Measurements from ENCODE around the gene CDC14A. TPM values are rescaled to one million over a fixed set of nuclear protein-coding genes. Genes with fewer than 3 reads are reported as not detected.

Gene CDC14A
- polyA plus RNA-seq, 1 of the 3 experiments (the other 2 are of a cell fraction), result 2.2 TPM

DNA sequence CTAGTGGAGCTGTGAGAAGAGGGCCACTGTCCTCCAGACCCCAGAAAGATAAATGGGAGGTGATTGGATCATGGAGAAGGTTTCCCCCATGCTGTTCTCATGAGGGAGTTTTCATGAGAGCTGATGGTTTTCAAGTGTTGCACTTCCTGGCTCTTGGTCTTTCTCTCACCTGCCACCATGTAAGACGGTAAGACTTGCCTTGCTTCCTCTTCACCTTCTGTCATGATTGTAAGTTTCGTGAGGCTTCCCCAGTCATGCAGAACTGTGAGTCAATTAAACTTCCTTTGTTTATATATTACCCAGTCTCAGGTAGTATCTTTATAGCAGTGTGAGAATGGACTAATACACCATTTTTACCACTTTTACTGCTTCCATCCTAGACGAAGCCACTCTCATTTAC lies 213.2 kb downstream of the CDC14A start:
- H3K4me1 ChIP-seq (ENCODE audit: control insufficient read depth in 1 of 2, insufficient read depth in 2 of 2, low read depth in 1 of 2, low read length in 1 of 2), result no peaks in the 10 kb centered on the region
- TF ChIP-seq, protein P1, sequence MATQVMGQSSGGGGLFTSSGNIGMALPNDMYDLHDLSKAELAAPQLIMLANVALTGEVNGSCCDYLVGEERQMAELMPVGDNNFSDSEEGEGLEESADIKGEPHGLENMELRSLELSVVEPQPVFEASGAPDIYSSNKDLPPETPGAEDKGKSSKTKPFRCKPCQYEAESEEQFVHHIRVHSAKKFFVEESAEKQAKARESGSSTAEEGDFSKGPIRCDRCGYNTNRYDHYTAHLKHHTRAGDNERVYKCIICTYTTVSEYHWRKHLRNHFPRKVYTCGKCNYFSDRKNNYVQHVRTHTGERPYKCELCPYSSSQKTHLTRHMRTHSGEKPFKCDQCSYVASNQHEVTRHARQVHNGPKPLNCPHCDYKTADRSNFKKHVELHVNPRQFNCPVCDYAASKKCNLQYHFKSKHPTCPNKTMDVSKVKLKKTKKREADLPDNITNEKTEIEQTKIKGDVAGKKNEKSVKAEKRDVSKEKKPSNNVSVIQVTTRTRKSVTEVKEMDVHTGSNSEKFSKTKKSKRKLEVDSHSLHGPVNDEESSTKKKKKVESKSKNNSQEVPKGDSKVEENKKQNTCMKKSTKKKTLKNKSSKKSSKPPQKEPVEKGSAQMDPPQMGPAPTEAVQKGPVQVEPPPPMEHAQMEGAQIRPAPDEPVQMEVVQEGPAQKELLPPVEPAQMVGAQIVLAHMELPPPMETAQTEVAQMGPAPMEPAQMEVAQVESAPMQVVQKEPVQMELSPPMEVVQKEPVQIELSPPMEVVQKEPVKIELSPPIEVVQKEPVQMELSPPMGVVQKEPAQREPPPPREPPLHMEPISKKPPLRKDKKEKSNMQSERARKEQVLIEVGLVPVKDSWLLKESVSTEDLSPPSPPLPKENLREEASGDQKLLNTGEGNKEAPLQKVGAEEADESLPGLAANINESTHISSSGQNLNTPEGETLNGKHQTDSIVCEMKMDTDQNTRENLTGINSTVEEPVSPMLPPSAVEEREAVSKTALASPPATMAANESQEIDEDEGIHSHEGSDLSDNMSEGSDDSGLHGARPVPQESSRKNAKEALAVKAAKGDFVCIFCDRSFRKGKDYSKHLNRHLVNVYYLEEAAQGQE (IDR thresholded peaks at IDR 0.05; ENCODE audit: low read depth, low read length), result no peak
- TF ChIP-seq SIN3A (IDR thresholded peaks at IDR 0.05; ENCODE audit: borderline replicate concordance, low read depth, low read length), result no peak
- TF ChIP-seq EZH2phosphoT487 (IDR thresholded peaks at IDR 0.05; ENCODE audit: borderline replicate concordance, low read depth), result no peak
- TF ChIP-seq EP300 (IDR thresholded peaks at IDR 0.05; ENCODE audit: borderline replicate concordance in 1 of 2, low read depth in 1 of 2, low read length in 1 of 2), result no peak
- TF ChIP-seq, protein P2, sequence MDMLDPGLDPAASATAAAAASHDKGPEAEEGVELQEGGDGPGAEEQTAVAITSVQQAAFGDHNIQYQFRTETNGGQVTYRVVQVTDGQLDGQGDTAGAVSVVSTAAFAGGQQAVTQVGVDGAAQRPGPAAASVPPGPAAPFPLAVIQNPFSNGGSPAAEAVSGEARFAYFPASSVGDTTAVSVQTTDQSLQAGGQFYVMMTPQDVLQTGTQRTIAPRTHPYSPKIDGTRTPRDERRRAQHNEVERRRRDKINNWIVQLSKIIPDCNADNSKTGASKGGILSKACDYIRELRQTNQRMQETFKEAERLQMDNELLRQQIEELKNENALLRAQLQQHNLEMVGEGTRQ (IDR thresholded peaks at IDR 0.05; ENCODE audit: borderline replicate concordance, low read depth, low read length), result no peak
- TF ChIP-seq NRF1 (IDR thresholded peaks at IDR 0.05; ENCODE audit: low read depth, low read length), result no peak
- no peak for TF ChIP-seq TAF1 (IDR thresholded peaks at IDR 0.05; ENCODE audit: borderline replicate concordance, low read depth, low read length)
- TF ChIP-seq RCOR1 (IDR thresholded peaks at IDR 0.05; ENCODE audit: low read length), result no peak
- no peak for TF ChIP-seq YY1 (IDR thresholded peaks at IDR 0.05; ENCODE audit: low read depth)
- TF ChIP-seq, protein P3, sequence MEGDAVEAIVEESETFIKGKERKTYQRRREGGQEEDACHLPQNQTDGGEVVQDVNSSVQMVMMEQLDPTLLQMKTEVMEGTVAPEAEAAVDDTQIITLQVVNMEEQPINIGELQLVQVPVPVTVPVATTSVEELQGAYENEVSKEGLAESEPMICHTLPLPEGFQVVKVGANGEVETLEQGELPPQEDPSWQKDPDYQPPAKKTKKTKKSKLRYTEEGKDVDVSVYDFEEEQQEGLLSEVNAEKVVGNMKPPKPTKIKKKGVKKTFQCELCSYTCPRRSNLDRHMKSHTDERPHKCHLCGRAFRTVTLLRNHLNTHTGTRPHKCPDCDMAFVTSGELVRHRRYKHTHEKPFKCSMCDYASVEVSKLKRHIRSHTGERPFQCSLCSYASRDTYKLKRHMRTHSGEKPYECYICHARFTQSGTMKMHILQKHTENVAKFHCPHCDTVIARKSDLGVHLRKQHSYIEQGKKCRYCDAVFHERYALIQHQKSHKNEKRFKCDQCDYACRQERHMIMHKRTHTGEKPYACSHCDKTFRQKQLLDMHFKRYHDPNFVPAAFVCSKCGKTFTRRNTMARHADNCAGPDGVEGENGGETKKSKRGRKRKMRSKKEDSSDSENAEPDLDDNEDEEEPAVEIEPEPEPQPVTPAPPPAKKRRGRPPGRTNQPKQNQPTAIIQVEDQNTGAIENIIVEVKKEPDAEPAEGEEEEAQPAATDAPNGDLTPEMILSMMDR (IDR thresholded peaks at IDR 0.05), result no peak
- no peak for TF ChIP-seq MEF2A (IDR thresholded peaks at IDR 0.05; ENCODE audit: borderline replicate concordance, low read depth)
- TF ChIP-seq JUND (IDR thresholded peaks at IDR 0.05), result no peak
- TF ChIP-seq, protein P4, sequence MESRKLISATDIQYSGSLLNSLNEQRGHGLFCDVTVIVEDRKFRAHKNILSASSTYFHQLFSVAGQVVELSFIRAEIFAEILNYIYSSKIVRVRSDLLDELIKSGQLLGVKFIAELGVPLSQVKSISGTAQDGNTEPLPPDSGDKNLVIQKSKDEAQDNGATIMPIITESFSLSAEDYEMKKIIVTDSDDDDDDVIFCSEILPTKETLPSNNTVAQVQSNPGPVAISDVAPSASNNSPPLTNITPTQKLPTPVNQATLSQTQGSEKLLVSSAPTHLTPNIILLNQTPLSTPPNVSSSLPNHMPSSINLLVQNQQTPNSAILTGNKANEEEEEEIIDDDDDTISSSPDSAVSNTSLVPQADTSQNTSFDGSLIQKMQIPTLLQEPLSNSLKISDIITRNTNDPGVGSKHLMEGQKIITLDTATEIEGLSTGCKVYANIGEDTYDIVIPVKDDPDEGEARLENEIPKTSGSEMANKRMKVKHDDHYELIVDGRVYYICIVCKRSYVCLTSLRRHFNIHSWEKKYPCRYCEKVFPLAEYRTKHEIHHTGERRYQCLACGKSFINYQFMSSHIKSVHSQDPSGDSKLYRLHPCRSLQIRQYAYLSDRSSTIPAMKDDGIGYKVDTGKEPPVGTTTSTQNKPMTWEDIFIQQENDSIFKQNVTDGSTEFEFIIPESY (IDR thresholded peaks at IDR 0.05; ENCODE audit: borderline replicate concordance, low read depth), result no peak
- no peak for TF ChIP-seq TCF12 (IDR thresholded peaks at IDR 0.05)
- TF ChIP-seq, protein P5, sequence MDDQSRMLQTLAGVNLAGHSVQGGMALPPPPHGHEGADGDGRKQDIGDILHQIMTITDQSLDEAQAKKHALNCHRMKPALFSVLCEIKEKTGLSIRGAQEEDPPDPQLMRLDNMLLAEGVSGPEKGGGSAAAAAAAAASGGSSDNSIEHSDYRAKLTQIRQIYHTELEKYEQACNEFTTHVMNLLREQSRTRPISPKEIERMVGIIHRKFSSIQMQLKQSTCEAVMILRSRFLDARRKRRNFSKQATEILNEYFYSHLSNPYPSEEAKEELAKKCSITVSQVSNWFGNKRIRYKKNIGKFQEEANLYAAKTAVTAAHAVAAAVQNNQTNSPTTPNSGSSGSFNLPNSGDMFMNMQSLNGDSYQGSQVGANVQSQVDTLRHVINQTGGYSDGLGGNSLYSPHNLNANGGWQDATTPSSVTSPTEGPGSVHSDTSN (IDR thresholded peaks at IDR 0.05), result no peak
- TF ChIP-seq FOXM1 (IDR thresholded peaks at IDR 0.05; ENCODE audit: low read depth), result no peak
- TF ChIP-seq MXI1 (IDR thresholded peaks at IDR 0.05; ENCODE audit: low read depth, low read length), result no peak
- no peak for TF ChIP-seq RXRA (IDR thresholded peaks at IDR 0.05; ENCODE audit: borderline replicate concordance, low read depth)
- no peaks in the 10 kb centered on the region for H3F3A ChIP-seq (replicated peaks; ENCODE audit: insufficient read depth)
- H4K20me1 ChIP-seq (ENCODE audit: insufficient read depth), result no peaks in the 10 kb centered on the region
- H3K36me3 ChIP-seq (replicated peaks in 1 of 2; ENCODE audit: control insufficient read depth in 1 of 2, insufficient read depth in 2 of 2, low read length in 1 of 2), result no peaks in the 10 kb centered on the region
- ChIA-PET POLR2A (no interaction called here), CTCF (interaction anchor here (1.0 kb wide), 1 partner anchor 22 kb away, joined by 3 read pairs; no protein-coding TSS in a partner anchor)
- no peak overlapping the region for H3K4me2 ChIP-seq
- WGBS (ENCODE audit: low lambda C conversion rate), result 72% methylated on average over 3 of the region's 3 CpGs
- H3K9me3 ChIP-seq, result peaks cover 3% of the 10 kb centered on the region; the same call in 1 of the 2 replicates
- H3K4me3 ChIP-seq (ENCODE audit: low read depth in 2 of 2, low read length in 1 of 2), result no peak overlapping the region
- no peak overlapping the region for H2AFZ ChIP-seq (ENCODE audit: low read depth)
- DNase-seq, result no peak
- H3K9ac ChIP-seq, result no peak overlapping the region
- H3K79me2 ChIP-seq (ENCODE audit: insufficient read depth), result no peaks in the 10 kb centered on the region
- H3K27ac ChIP-seq (ENCODE audit: low read depth in 2 of 2, low read length in 1 of 2), result no peak overlapping the region
- H3K9me2 ChIP-seq, result no peaks in the 10 kb centered on the region
- no peaks in the 10 kb centered on the region for H3K27me3 ChIP-seq (ENCODE audit: insufficient read depth)

All from SK-N-SH (cell line).